HG02678 (cell line): Measurements from ENCODE around the gene SIAH3.
"Not testable (repeated sequence)": the region's sequence is repeated elsewhere in the genome, so short reads cannot be mapped to it uniquely, and the experiment has no call there.

Source experiments
- ATAC-seq: cut with Tn5 transposase; IDR thresholded peaks from one replicate; pipeline ENCODE4 v1.9.1; 2021; ENCODE audit warnings: mild to moderate bottlenecking, moderate library complexity; ENCODE audit not compliant: unreplicated experiment

The SIAH3 gene

GRCh38 chr13:45851171-45851921 lies at the start of gene SIAH3:
SIAH3 (minus strand) TSS chr13:45851753; CDS start chr13:45851629, 124 bp downstream.
- ATAC-seq: no peak

GRCh38 chr13:45899406-45899805 lies 47.9 kb upstream of the SIAH3 start:
- ATAC-seq: no peak

- ATAC-seq: no peak
Measured at GRCh38 chr13:45897562-45897961, 46.0 kb upstream of the SIAH3 start.

- no peak for ATAC-seq
Measured at GRCh38 chr13:45896285-45896684, 44.7 kb upstream of the SIAH3 start.

GRCh38 chr13:45895881-45896280 lies 44.3 kb upstream of the SIAH3 start:
- ATAC-seq: no peak

GRCh38 chr13:45892513-45892912 lies 41.0 kb upstream of the SIAH3 start:
- ATAC-seq: no peak

- ATAC-seq: no peak
Measured at GRCh38 chr13:45889590-45890243, 38.2 kb upstream of the SIAH3 start.

GRCh38 chr13:45886466-45886865 lies 34.9 kb upstream of the SIAH3 start:
- no peak for ATAC-seq

- ATAC-seq: no peak
Measured at GRCh38 chr13:45885194-45885593, 33.6 kb upstream of the SIAH3 start.

GRCh38 chr13:45882626-45883025 lies 31.1 kb upstream of the SIAH3 start:
- ATAC-seq: no peak

- ATAC-seq: no peak
Measured at GRCh38 chr13:45881353-45881752, 29.8 kb upstream of the SIAH3 start.

- no peak for ATAC-seq
Measured at GRCh38 chr13:45880242-45880641, 28.7 kb upstream of the SIAH3 start.

GRCh38 chr13:45879666-45880065 lies 28.1 kb upstream of the SIAH3 start:
- ATAC-seq: no peak

GRCh38 chr13:45878966-45879365 lies 27.4 kb upstream of the SIAH3 start:
- no peak for ATAC-seq

GRCh38 chr13:45876781-45877180 lies 25.2 kb upstream of the SIAH3 start:
- ATAC-seq: no peak

GRCh38 chr13:45875951-45876350 lies 24.4 kb upstream of the SIAH3 start:
- ATAC-seq: no peak

- ATAC-seq: no peak
Measured at GRCh38 chr13:45873491-45874325, 22.2 kb upstream of the SIAH3 start.

GRCh38 chr13:45872566-45872965 lies 21.0 kb upstream of the SIAH3 start:
- no peak for ATAC-seq

GRCh38 chr13:45871201-45871600 lies 19.6 kb upstream of the SIAH3 start:
- ATAC-seq: not testable (repeated sequence)

GRCh38 chr13:45870232-45870631 lies 18.7 kb upstream of the SIAH3 start:
- ATAC-seq: no peak

GRCh38 chr13:45865414-45865813 lies 13.9 kb upstream of the SIAH3 start:
- no peak for ATAC-seq
